Regular cardiac myocyte (primary cell): ENCODE results near the gene ADAM17. TPM values are rescaled to one million over a fixed set of nuclear protein-coding genes. Genes with fewer than 3 reads are reported as not detected.

Experiments used
- total RNA-seq: library from RNA; depleted of rRNA; stranded (reverse); fragments of >200 nt; gene quantifications from 2 replicates; pipeline ENCODE4 v1.2.3, GENCODE V29; 2014

The ADAM17 gene
- total RNA-seq = 35.7 and 80.1 TPM in 2 replicates

DNA sequence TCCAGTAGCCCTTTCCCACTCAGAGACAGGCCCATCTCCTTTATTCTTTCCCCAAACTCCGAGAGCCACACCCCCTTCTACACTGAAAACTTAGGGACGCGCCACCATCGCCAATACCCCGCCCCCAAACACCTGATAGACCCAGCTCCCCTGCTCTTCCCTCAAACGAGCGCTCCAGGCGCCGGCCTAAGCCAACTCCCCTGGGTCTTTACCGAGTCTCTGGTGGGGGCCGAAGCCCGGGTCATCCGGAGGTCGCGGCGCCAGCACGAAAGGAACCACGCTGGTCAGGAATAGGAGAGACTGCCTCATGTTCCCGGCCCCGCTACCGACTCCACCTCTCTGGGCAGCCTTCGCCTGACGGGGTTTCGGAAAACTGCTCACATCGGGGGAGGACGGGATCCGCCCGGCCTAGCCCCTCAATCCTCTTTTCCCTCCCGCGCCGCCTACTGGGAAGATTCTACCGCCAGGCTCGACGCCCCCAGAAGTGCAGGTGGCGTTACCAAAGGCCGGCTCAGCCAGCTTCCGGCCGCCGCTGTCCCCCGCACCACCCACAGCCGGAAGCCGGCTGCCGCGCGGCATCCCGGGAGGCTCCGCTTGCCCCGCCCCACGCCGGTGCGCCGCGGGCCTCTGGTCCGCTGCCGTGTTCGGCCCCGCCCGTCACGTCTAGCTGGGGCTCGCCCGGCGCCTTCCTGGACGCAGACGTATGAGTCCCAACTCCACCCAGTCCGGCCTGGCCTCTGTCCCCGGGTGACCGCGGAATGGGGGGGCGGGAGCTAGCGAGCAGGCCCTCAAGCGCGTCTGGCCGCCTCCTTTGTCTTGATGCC, at the start of gene ADAM17:
ADAM17 (minus strand) TSS at position 534 of the 824 bp plus-strand sequence; CDS start at position 309, 225 bp downstream.

DNA sequence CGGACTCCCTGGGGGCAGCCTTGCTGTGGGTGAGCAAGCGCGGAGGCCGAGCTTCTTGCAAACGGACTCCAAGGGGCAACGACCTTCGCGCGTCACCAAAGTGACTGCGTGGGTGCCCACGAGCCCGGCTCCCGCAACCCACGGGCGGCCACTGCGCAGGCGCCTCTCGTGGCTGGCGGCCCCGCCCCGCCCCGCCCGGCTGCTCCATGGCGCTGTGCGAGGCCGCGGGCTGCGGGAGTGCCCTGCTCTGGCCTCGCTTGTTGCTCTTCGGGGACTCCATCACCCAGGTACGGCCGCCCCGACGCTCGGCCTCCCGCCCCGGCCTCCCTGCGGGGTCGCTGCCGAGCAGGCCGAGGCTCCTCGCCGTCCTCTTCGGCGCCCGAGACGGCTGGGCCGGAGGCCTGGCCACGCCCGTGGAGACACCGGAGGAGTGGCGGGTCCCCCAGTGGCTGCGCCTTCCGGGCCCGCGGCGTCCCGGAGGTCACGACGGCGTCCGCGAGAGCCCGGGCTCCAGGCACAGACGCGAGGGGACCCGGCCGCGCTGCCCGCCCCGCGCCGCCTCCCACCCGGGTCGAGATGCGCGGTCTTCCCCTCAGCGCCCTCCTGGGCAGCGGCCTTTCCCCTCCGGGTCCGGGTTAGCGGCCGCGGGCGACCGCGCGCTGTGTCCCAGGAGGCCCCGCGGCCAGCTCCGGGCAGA, 81.1 kb downstream of the ADAM17 start, which contains the start of gene IAH1:
IAH1 (plus strand) TSS at position 191 of the 697 bp plus-strand sequence; CDS start at position 207, 16 bp downstream.

Other genes with a start within 250 kb of the ADAM17 start
- 29.9 and 81.9 TPM in 2 replicates for gene ITGB1BP1, start 132.3 kb downstream of the ADAM17 start, total RNA-seq
- 54.4 and 65.8 TPM in 2 replicates for gene CPSF3, start 132.2 kb downstream of the ADAM17 start, total RNA-seq
- gene IAH1, start 81.3 kb downstream of the ADAM17 start, total RNA-seq = 50.2 and 56.4 TPM in 2 replicates
- 206 and 224 TPM in 2 replicates for gene YWHAQ, start 75.2 kb upstream of the ADAM17 start, total RNA-seq